Measurements from ENCODE around the gene TBC1D14.
A peak's percentile ranks its signal among the peaks of the same experiment; 100 is the strongest.

The TBC1D14 gene

DNA sequence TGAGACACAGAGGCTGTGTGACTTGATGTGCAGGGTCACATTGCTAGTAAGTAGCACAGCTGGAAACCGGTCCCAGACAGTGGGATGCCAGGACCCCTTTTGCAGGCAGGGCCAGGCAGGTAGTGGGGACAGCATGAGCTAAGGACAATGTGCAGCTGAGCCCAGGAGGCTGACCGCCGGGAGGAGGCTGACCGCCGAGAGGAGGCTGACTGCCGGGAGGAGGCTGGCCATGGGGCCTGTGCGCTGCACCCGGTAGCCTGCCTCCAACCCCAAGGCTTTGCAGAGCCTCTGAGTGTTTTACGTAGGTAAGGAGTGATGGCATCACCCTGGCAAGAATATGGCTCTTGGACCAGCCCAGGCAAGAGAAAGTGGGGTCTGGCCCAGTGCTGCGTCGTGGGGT lies 58.9 kb downstream of the TBC1D14 start:
- WGBS (ENCODE audit: insufficient coverage) = 76% methylated on average over 6 of the region's 11 CpGs
- Histone ChIP-seq H3K9me3 (ENCODE audit: control extremely low read depth in 1 of 5, control insufficient read depth in 4 of 5, insufficient read depth in 2 of 5, low read depth in 1 of 5, low read length in 4 of 5) (no peaks in the 10 kb centered on the region), H3K36me3 (ENCODE audit: control insufficient read depth in 4 of 4, insufficient read depth in 4 of 4, low read length in 3 of 4) (peaks cover 0 to 44% (median 12%) of the 10 kb centered on the region in 4 experiments), H3K27me3 (replicated peaks in 2 of 5; ENCODE audit: control insufficient read depth in 4 of 5, insufficient read depth in 5 of 5, low read length in 4 of 5) (no peaks in the 10 kb centered on the region), H3K27ac (ENCODE audit: insufficient read depth in 1 of 2, low read depth in 1 of 2, low read length in 2 of 2, poor library complexity in 1 of 2, severe bottlenecking in 2 of 2) (no peak overlapping the region), H3K4me1 (ENCODE audit: control extremely low read depth in 1 of 4, control insufficient read depth in 4 of 4, insufficient read depth in 4 of 4, low read length in 3 of 4) (peaks cover 3 to 15% (median 8%) of the 10 kb centered on the region in 4 experiments), H3K4me3 (ENCODE audit: control insufficient read depth in 1 of 7, extremely low read depth in 1 of 7, insufficient read depth in 4 of 7, low read depth in 2 of 7, low read length in 6 of 7) (no peak overlapping the region)
- ChIA-PET POLR2A (interaction anchor here (0.7 kb wide), 1 partner anchor 69 kb away, joined by 5 read pairs; no protein-coding TSS in a partner anchor), CTCF (no interaction called here)
- no peak for DNase-seq

- POLR2A ChIA-PET = no interaction called here
- Histone ChIP-seq H3K27me3 (replicated peaks in 2 of 5; ENCODE audit: control insufficient read depth in 4 of 5, insufficient read depth in 5 of 5, low read length in 4 of 5) (no peaks in the 10 kb centered on the region), H3K4me1 (ENCODE audit: control extremely low read depth in 1 of 4, control insufficient read depth in 4 of 4, insufficient read depth in 4 of 4, low read length in 3 of 4) (peaks cover 0 to 2% (median 0%) of the 10 kb centered on the region in 4 experiments), H3K36me3 (ENCODE audit: control insufficient read depth in 4 of 4, insufficient read depth in 4 of 4, low read length in 3 of 4) (peaks cover 0 to 44% (median 12%) of the 10 kb centered on the region in 4 experiments), H3K9me3 (ENCODE audit: control extremely low read depth in 1 of 5, control insufficient read depth in 4 of 5, insufficient read depth in 2 of 5, low read depth in 1 of 5, low read length in 4 of 5) (no peaks in the 10 kb centered on the region), H3K27ac (ENCODE audit: insufficient read depth in 1 of 2, low read depth in 1 of 2, low read length in 2 of 2, poor library complexity in 1 of 2, severe bottlenecking in 2 of 2) (no peak overlapping the region), H3K4me3 (ENCODE audit: control insufficient read depth in 1 of 7, extremely low read depth in 1 of 7, insufficient read depth in 4 of 7, low read depth in 2 of 7, low read length in 6 of 7) (no peak overlapping the region)
- CTCF ChIA-PET = interaction anchor here (1.6 kb wide), 1 partner anchor 14 kb away, joined by 5 read pairs; no protein-coding TSS in a partner anchor
- no peak for DNase-seq
- WGBS (ENCODE audit: insufficient coverage) = over 99% methylated on average over 12 of the region's 18 CpGs
These were observed 60.5 kb downstream of the TBC1D14 start for GRCh38 chr4:6969826-6970800.

DNA sequence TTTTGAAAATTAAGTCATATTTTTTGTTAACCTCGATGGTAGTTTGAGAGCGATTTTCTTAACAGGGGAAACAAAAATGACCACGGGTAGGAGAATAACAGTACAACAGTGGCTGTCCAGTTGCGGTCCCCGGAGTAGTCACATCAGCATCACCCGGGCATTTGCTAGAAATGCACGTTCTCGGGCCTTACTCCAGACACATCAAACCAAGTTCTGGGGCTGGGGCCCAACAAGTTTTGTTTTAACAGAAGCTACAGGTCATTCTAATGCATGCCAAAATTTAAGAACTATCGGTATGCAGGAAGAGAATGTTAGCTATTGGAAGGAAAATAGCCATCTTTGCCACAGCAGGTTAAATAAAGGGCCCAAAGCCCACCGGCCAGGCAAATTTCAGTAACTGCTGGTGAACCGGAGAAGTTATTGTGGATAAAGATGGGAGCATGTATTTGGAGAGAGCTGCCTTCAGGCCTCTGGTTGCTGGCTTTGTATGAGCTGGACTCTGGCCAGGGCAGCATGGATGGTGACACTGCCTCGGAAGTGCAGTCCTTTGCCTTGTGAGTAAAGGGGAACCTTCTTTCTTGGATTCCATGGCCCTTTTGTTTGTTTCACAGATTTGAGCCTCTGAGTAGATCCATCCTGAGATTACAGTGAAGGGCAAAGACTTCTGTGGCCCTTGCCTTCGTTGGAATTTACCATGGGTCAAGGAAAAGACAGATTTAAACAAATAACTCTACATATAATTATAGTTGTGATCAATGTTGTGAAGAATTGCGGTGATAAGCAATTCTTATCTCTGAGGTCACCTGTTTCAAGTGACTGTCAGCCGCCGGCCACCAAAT lies 62.1 kb downstream of the TBC1D14 start:
- ChIA-PET CTCF (interaction anchor here (1.0 to 4.1 kb wide), 7 partner anchors 11 to 425 kb away, joined by 3 to 39 read pairs (median 6); partner anchors contain the start of genes GRPEL1 and TBC1D14), POLR2A (no interaction called here)
- peaks cover 0 to 44% (median 12%) of the 10 kb centered on the region in 4 experiments for H3K36me3 ChIP-seq (ENCODE audit: control insufficient read depth in 4 of 4, insufficient read depth in 4 of 4, low read length in 3 of 4)
- 98% methylated on average over 15 of the region's 16 CpGs for WGBS (ENCODE audit: insufficient coverage)
- no peaks in the 10 kb centered on the region for H3K27me3 ChIP-seq (replicated peaks in 2 of 5; ENCODE audit: control insufficient read depth in 4 of 5, insufficient read depth in 5 of 5, low read length in 4 of 5)
- H3K4me1 ChIP-seq (ENCODE audit: control extremely low read depth in 1 of 4, control insufficient read depth in 4 of 4, insufficient read depth in 4 of 4, low read length in 3 of 4) = peaks cover 0 to 2% (median 0%) of the 10 kb centered on the region in 4 experiments
- no peak for DNase-seq
- no peak overlapping the region for H3K27ac ChIP-seq (ENCODE audit: insufficient read depth in 1 of 2, low read depth in 1 of 2, low read length in 2 of 2, poor library complexity in 1 of 2, severe bottlenecking in 2 of 2)
- no peaks in the 10 kb centered on the region for H3K9me3 ChIP-seq (ENCODE audit: control extremely low read depth in 1 of 5, control insufficient read depth in 4 of 5, insufficient read depth in 2 of 5, low read depth in 1 of 5, low read length in 4 of 5)
- H3K4me3 ChIP-seq (ENCODE audit: control insufficient read depth in 1 of 7, extremely low read depth in 1 of 7, insufficient read depth in 4 of 7, low read depth in 2 of 7, low read length in 6 of 7) = no peak overlapping the region

GRCh38 chr4:6972375-6972650 lies 62.7 kb downstream of the TBC1D14 start:
- ChIA-PET CTCF (interaction anchor here (1.0 to 4.1 kb wide), 7 partner anchors 10 to 425 kb away, joined by 3 to 39 read pairs (median 6); partner anchors contain the start of genes GRPEL1 and TBC1D14), POLR2A (no interaction called here)
- Histone ChIP-seq H3K4me3 (ENCODE audit: control insufficient read depth in 1 of 7, extremely low read depth in 1 of 7, insufficient read depth in 4 of 7, low read depth in 2 of 7, low read length in 6 of 7) (no peak overlapping the region), H3K36me3 (ENCODE audit: control insufficient read depth in 4 of 4, insufficient read depth in 4 of 4, low read length in 3 of 4) (peaks cover 0 to 41% (median 12%) of the 10 kb centered on the region in 4 experiments), H3K4me1 (ENCODE audit: control extremely low read depth in 1 of 4, control insufficient read depth in 4 of 4, insufficient read depth in 4 of 4, low read length in 3 of 4) (peaks cover 0 to 2% (median 0%) of the 10 kb centered on the region in 4 experiments), H3K27ac (ENCODE audit: insufficient read depth in 1 of 2, low read depth in 1 of 2, low read length in 2 of 2, poor library complexity in 1 of 2, severe bottlenecking in 2 of 2) (no peak overlapping the region), H3K9me3 (ENCODE audit: control extremely low read depth in 1 of 5, control insufficient read depth in 4 of 5, insufficient read depth in 2 of 5, low read depth in 1 of 5, low read length in 4 of 5) (no peaks in the 10 kb centered on the region), H3K27me3 (replicated peaks in 2 of 5; ENCODE audit: control insufficient read depth in 4 of 5, insufficient read depth in 5 of 5, low read length in 4 of 5) (no peaks in the 10 kb centered on the region)
- over 99% methylated on average over 7 of the region's 8 CpGs for WGBS (ENCODE audit: insufficient coverage)
- DNase-seq = no peak

- Histone ChIP-seq H3K36me3 (ENCODE audit: control insufficient read depth in 4 of 4, insufficient read depth in 4 of 4, low read length in 3 of 4) (peaks cover 0 to 35% (median 10%) of the 10 kb centered on the region in 4 experiments), H3K4me3 (ENCODE audit: control insufficient read depth in 1 of 7, extremely low read depth in 1 of 7, insufficient read depth in 4 of 7, low read depth in 2 of 7, low read length in 6 of 7) (no peak overlapping the region), H3K4me1 (ENCODE audit: control extremely low read depth in 1 of 4, control insufficient read depth in 4 of 4, insufficient read depth in 4 of 4, low read length in 3 of 4) (peaks cover 0 to 2% (median 0%) of the 10 kb centered on the region in 4 experiments), H3K27me3 (replicated peaks in 2 of 5; ENCODE audit: control insufficient read depth in 4 of 5, insufficient read depth in 5 of 5, low read length in 4 of 5) (no peaks in the 10 kb centered on the region), H3K27ac (ENCODE audit: insufficient read depth in 1 of 2, low read depth in 1 of 2, low read length in 2 of 2, poor library complexity in 1 of 2, severe bottlenecking in 2 of 2) (no peak overlapping the region), H3K9me3 (ENCODE audit: control extremely low read depth in 1 of 5, control insufficient read depth in 4 of 5, insufficient read depth in 2 of 5, low read depth in 1 of 5, low read length in 4 of 5) (no peaks in the 10 kb centered on the region)
- 96% methylated on average over 9 of the region's 9 CpGs for WGBS (ENCODE audit: insufficient coverage)
- ChIA-PET CTCF (interaction anchor here (0.6 to 4.1 kb wide), 12 partner anchors 9 to 256 kb away, joined by 3 to 39 read pairs (median 6); partner anchors contain the start of gene GRPEL1), POLR2A (no interaction called here)
- DNase-seq = no peak
These were observed 63.3 kb downstream of the TBC1D14 start for GRCh38 chr4:6972911-6973310.

DNA sequence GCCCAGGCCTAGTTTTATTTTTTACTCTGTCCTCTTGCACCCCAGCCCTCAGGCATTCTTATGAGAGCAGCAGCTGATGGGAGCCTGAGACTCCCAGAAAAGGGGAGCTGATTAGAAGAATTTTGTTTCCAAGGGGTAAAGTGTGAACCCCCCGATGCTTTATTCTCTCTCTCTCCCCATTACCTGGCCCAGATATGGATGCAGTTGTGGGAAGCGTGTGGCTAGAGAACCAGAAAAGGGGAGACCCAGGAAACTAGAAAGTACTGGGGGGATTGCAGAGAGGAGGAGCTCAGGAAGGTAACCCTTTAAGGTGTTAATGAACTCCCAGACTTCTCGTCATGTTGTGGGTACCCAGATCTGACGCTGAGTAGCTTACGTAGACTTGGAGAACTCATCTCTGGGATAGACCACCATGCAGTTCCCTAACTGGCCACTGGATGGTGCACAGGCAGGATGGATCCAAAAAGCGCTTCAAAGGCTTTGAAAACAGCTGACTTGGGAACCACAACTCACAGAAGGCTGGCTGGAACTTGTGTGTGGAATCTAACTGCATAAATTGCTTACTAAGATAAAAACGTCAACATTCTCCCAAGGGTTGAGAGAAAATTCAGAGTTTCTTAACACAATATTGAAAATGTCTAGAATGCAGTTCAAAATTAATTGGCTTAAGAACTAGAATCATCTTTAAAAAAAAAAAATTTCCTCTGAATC lies 64.7 kb downstream of the TBC1D14 start:
- Histone ChIP-seq H3K36me3 (ENCODE audit: control insufficient read depth in 4 of 4, insufficient read depth in 4 of 4, low read length in 3 of 4) (peaks cover 0 to 25% (median 4%) of the 10 kb centered on the region in 4 experiments), H3K4me1 (ENCODE audit: control extremely low read depth in 1 of 4, control insufficient read depth in 4 of 4, insufficient read depth in 4 of 4, low read length in 3 of 4) (peaks cover 0 to 2% (median 0%) of the 10 kb centered on the region in 4 experiments), H3K27ac (ENCODE audit: insufficient read depth in 1 of 2, low read depth in 1 of 2, low read length in 2 of 2, poor library complexity in 1 of 2, severe bottlenecking in 2 of 2) (no peak overlapping the region), H3K9me3 (ENCODE audit: control extremely low read depth in 1 of 5, control insufficient read depth in 4 of 5, insufficient read depth in 2 of 5, low read depth in 1 of 5, low read length in 4 of 5) (no peaks in the 10 kb centered on the region), H3K27me3 (replicated peaks in 2 of 5; ENCODE audit: control insufficient read depth in 4 of 5, insufficient read depth in 5 of 5, low read length in 4 of 5) (no peaks in the 10 kb centered on the region), H3K4me3 (ENCODE audit: control insufficient read depth in 1 of 7, extremely low read depth in 1 of 7, insufficient read depth in 4 of 7, low read depth in 2 of 7, low read length in 6 of 7) (no peak overlapping the region)
- WGBS (ENCODE audit: insufficient coverage) = 43% methylated on average over 5 of the region's 7 CpGs
- peak; percentile 83 to 89 (median 85) for DNase-seq
- POLR2A ChIA-PET = no interaction called here
- CTCF ChIA-PET = interaction anchor here (0.6 to 4.1 kb wide), 18 partner anchors 9 to 345 kb away, joined by 3 to 39 read pairs (median 4); partner anchors contain the start of gene GRPEL1

Measured in common myeloid progenitor, CD34-positive (primary cell).